Rectal smooth muscle tissue (tissue), 1 donor: Measurements from ENCODE around the gene COMMD3.

Experiments used
- H3K27ac ChIP-seq: one replicate; pipeline ENCODE4 v1.7.0; 2013; ENCODE audit warnings: low read depth, low read length, inconsistent platforms
- H3K27me3 ChIP-seq: one replicate; pipeline ENCODE4 v1.7.0; 2013; ENCODE audit warnings: low read length; ENCODE audit not compliant: control insufficient read depth, insufficient read depth
- H3K36me3 ChIP-seq: one replicate; pipeline ENCODE4 v1.7.0; 2013; ENCODE audit warnings: low read length; ENCODE audit not compliant: control insufficient read depth, insufficient read depth
- H3K4me1 ChIP-seq: one replicate; pipeline ENCODE4 v1.7.0; 2013; ENCODE audit warnings: low read length; ENCODE audit not compliant: control insufficient read depth, insufficient read depth
- H3K4me3 ChIP-seq: one replicate; pipeline ENCODE4 v1.7.0; 2013; ENCODE audit warnings: low read length
- H3K9ac ChIP-seq: one replicate; pipeline ENCODE4 v1.7.0; 2013; ENCODE audit warnings: low read length

The COMMD3 gene

DNA sequence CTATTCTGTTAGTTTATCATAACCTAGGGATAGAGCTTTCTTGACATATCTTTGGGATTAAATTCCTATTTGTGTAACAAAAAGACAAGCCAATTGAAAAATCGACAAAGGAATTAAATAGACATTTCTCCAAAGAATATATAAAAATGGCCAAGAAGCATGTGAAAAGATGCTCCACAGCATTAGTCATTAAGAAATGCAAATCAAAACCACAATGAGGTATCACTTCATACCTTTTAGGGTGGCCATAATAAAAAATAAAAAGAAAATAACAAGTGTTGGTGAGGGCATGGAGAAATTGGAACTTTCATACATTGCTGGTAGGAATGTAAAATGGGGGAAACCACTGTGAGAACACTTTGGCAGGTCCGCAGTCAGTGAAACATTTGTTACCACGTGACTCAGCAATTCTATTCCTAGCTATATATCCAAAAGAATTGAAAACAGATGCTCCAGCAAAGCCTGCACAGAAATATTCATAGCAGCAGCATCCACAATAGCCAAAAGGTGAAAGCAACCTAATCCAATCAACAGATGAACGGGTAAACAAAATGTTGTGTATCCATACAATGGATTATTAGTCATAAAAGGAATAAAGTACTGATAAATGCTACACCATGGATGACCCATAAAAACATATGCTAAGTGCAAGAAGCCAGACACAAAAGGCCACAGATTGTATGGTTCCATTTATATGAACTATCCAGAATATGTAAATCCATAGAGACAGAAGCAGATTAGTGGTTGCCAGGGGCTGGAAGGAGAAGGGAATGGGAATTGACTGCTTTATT is 49.7 kb downstream of the COMMD3 start:
- no peak overlapping the region for H3K4me3 ChIP-seq
- no peaks in the 10 kb centered on the region for H3K27me3 ChIP-seq
- H3K27ac ChIP-seq: no peak overlapping the region
- no peaks in the 10 kb centered on the region for H3K36me3 ChIP-seq
- H3K9ac ChIP-seq: no peak overlapping the region
- H3K4me1 ChIP-seq: no peaks in the 10 kb centered on the region

DNA sequence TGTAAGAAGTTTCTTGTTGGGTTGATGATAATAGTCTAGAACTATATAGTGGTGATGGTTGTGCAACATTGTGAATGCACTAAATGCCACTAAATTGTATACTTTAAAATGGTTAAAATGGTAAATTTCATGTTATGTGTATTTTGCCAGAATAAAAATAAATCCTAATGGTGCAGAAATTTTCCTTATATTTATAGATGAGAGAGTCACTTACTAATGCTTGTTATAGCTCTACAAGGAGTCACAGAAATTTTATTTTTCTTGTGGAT is 50.2 kb downstream of the COMMD3 start:
- Histone ChIP-seq H3K4me3 (no peak overlapping the region), H3K27ac (no peak overlapping the region), H3K9ac (no peak overlapping the region), H3K36me3 (no peaks in the 10 kb centered on the region), H3K27me3 (no peaks in the 10 kb centered on the region), H3K4me1 (no peaks in the 10 kb centered on the region)

DNA sequence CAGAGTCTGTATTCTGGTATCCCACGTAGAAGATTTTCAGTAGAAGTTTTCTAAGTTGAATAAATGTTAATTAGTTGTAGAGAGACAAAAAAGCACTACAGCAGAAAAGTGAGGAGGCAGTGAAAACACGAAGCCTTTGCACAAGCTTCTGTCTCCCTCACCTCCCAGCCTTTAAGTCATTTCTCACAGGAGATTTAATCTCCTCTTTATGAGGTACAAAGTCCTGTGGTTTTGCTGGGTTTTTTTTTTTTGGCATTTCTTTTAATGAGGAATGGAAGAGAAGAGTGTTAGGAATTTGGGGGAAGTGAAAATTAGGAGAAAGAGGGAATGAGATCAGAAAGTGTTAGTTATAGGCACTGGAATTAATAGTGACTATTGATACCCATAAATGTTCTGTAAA is 50.6 kb downstream of the COMMD3 start:
- H3K9ac ChIP-seq: no peak overlapping the region
- H3K36me3 ChIP-seq: no peaks in the 10 kb centered on the region
- H3K27ac ChIP-seq: no peak overlapping the region
- H3K27me3 ChIP-seq: no peaks in the 10 kb centered on the region
- no peak overlapping the region for H3K4me3 ChIP-seq
- no peaks in the 10 kb centered on the region for H3K4me1 ChIP-seq

DNA sequence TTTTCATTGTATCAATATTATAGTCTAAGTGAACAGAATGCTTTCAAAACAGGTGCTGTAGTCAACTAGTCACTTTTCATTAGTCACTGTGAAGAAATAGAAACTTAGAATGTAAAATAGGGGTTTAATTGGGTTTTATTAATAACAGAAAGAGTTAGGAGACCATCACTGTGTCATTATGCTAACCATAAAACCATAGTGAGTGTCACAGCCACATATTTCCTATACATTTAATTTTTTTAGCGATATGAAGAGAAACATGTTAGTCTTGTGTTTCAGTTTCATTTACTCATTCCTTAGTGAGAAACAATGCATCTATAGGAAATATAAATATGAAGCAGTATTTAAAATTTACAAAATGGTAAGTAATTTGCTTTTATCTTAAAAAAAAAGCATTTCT is 51.3 kb downstream of the COMMD3 start:
- Histone ChIP-seq H3K36me3 (no peaks in the 10 kb centered on the region), H3K9ac (no peak overlapping the region), H3K4me1 (no peaks in the 10 kb centered on the region), H3K27me3 (no peaks in the 10 kb centered on the region), H3K4me3 (no peak overlapping the region), H3K27ac (no peak overlapping the region)

DNA sequence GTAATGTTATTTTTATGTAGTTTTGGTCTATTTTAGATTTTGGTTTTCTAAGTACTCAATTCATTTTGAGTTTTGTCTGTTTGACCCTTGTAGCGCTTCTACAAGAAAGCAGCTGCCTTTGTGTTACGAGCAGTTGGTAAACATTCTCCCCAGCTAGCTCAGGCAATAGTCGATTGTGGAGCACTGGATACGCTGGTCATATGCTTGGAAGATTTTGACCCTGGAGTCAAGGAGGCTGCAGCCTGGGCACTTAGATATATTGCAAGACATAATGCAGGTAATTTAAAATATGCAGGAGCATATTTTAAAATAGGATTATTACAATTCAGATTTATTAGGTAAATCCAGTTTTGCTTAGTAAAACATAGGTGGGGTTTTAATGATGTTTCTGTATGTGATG is 52.2 kb downstream of the COMMD3 start:
- H3K9ac ChIP-seq: no peak overlapping the region
- H3K27me3 ChIP-seq: no peaks in the 10 kb centered on the region
- no peaks in the 10 kb centered on the region for H3K4me1 ChIP-seq
- no peak overlapping the region for H3K4me3 ChIP-seq
- H3K27ac ChIP-seq: no peak overlapping the region
- no peaks in the 10 kb centered on the region for H3K36me3 ChIP-seq

DNA sequence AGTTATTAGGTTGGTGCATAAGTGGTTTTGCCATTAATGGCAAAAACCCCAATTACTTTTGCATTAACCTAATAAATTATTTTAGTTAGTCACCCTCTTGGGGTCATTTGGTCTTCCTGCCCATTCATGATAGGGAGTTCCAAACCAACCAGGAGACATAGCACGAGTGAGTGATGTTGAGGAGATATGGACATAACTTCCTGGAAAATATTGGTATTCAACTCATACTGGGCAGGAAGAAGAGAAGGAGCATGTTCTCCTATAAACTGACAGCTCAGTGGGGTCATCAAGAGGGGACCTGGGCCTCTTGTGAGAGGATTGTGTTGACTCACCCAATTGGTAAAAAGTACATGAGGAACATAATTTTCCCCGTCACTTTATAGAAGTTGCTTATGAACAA is 52.8 kb downstream of the COMMD3 start:
- no peak overlapping the region for H3K27ac ChIP-seq

DNA sequence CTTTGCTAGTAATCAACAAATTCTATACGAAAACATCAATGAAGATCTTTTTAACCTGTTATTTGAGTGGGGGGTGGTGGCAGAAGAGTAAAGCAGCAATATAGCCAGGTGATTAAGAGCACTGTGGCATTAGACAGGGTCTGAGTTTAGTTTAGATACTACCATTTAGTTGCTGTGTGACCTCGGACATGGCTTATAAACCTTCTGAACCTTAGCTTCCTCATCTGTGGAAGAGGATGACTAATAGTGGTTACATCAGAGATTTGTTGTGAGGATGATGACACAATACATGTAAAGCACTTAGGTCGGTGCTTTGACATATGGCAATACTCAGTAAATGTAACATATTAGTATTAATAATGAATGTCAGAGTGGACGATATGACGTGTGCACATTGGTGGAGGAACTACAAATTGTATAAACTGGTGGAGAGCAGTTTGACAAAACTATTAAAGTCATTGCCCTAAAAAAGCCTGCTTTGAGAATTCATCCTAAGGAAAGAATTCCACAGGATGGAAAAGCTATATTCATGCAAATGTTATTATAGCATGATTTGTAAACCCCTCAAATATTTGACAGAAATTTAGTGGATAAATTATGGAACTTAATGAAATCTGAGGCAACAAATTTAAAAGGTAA is 53.4 kb downstream of the COMMD3 start:
- H3K4me3 ChIP-seq: no peak overlapping the region
- no peak overlapping the region for H3K9ac ChIP-seq
- H3K27me3 ChIP-seq: no peaks in the 10 kb centered on the region
- H3K4me1 ChIP-seq: no peaks in the 10 kb centered on the region
- no peaks in the 10 kb centered on the region for H3K36me3 ChIP-seq
- H3K27ac ChIP-seq: no peak overlapping the region

More for the DNA sequence above, 52.8 kb downstream of the COMMD3 start:
- Histone ChIP-seq H3K4me3 (no peak overlapping the region), H3K9ac (no peak overlapping the region), H3K4me1 (no peaks in the 10 kb centered on the region), H3K36me3 (no peaks in the 10 kb centered on the region), H3K27me3 (no peaks in the 10 kb centered on the region)
